Measurements from ENCODE around the gene IMPA2. TPM values are rescaled to one million over a fixed set of nuclear protein-coding genes. Genes with fewer than 3 reads are reported as not detected.

Gene IMPA2
- total RNA-seq, 4 donors from 2014 or later = 112 to 385 (median 215) TPM

- Histone ChIP-seq H3K27ac (no peak overlapping the region), H3K4me3 (no peak overlapping the region), H3K9me3 (no peaks in the 10 kb centered on the region), H3K4me1 (no peaks in the 10 kb centered on the region), H3K36me3 (no peaks in the 10 kb centered on the region), H3K27me3 (no peaks in the 10 kb centered on the region)
- TF ChIP-seq POLR2AphosphoS5 (IDR thresholded peaks at IDR 0.05) = no peak
- no peak for TF ChIP-seq POLR2A (IDR thresholded peaks at IDR 0.05)
- TF ChIP-seq EP300 (IDR thresholded peaks at IDR 0.05) = no peak
- TF ChIP-seq, protein P1, sequence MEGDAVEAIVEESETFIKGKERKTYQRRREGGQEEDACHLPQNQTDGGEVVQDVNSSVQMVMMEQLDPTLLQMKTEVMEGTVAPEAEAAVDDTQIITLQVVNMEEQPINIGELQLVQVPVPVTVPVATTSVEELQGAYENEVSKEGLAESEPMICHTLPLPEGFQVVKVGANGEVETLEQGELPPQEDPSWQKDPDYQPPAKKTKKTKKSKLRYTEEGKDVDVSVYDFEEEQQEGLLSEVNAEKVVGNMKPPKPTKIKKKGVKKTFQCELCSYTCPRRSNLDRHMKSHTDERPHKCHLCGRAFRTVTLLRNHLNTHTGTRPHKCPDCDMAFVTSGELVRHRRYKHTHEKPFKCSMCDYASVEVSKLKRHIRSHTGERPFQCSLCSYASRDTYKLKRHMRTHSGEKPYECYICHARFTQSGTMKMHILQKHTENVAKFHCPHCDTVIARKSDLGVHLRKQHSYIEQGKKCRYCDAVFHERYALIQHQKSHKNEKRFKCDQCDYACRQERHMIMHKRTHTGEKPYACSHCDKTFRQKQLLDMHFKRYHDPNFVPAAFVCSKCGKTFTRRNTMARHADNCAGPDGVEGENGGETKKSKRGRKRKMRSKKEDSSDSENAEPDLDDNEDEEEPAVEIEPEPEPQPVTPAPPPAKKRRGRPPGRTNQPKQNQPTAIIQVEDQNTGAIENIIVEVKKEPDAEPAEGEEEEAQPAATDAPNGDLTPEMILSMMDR (IDR thresholded peaks at IDR 0.05) = no peak
- ATAC-seq = no peak
- 81% methylated on average over 4 of the region's 14 CpGs; no CpG with 5 or more reads in 1 of the 2 donors for WGBS, 2 donors (ENCODE audit: low coverage in 1 of 2)
Observed at GRCh38 chr18:12056884-12057402, 75.6 kb downstream of the IMPA2 start.

- WGBS, 2 donors (ENCODE audit: low coverage in 1 of 2) = 71% methylated on average over 1 of the region's 14 CpGs; no CpG with 5 or more reads in 1 of the 2 donors
- no peak for ATAC-seq
Observed at GRCh38 chr18:12057419-12058039, 76.2 kb downstream of the IMPA2 start.

GRCh38 chr18:12059334-12060181 is 78.3 kb downstream of the IMPA2 start:
- TF ChIP-seq POLR2AphosphoS5 (IDR thresholded peaks at IDR 0.05) (no peak), POLR2A (IDR thresholded peaks at IDR 0.05) (no peak), EP300 (IDR thresholded peaks at IDR 0.05) (no peak)
- TF ChIP-seq, protein P1 (IDR thresholded peaks at IDR 0.05) = no peak
- no peak for ATAC-seq
- 80 to 83% methylated on average over 1 to 6 of the region's 16 CpGs for WGBS, 2 donors (ENCODE audit: low coverage in 1 of 2)
- H3K27me3 ChIP-seq = no peaks in the 10 kb centered on the region
- no peak overlapping the region for H3K27ac ChIP-seq
- H3K4me1 ChIP-seq = no peaks in the 10 kb centered on the region
- no peak overlapping the region for H3K4me3 ChIP-seq
- H3K9me3 ChIP-seq = no peaks in the 10 kb centered on the region
- no peaks in the 10 kb centered on the region for H3K36me3 ChIP-seq

More at GRCh38 chr18:12057419-12058039, 76.2 kb downstream of the IMPA2 start:
- no peak overlapping the region for H3K4me3 ChIP-seq
- no peak overlapping the region for H3K27ac ChIP-seq
- H3K27me3 ChIP-seq = no peaks in the 10 kb centered on the region
- TF ChIP-seq EP300 (IDR thresholded peaks at IDR 0.05) = no peak
- H3K4me1 ChIP-seq = no peaks in the 10 kb centered on the region
- no peaks in the 10 kb centered on the region for H3K36me3 ChIP-seq
- no peaks in the 10 kb centered on the region for H3K9me3 ChIP-seq

DNA sequence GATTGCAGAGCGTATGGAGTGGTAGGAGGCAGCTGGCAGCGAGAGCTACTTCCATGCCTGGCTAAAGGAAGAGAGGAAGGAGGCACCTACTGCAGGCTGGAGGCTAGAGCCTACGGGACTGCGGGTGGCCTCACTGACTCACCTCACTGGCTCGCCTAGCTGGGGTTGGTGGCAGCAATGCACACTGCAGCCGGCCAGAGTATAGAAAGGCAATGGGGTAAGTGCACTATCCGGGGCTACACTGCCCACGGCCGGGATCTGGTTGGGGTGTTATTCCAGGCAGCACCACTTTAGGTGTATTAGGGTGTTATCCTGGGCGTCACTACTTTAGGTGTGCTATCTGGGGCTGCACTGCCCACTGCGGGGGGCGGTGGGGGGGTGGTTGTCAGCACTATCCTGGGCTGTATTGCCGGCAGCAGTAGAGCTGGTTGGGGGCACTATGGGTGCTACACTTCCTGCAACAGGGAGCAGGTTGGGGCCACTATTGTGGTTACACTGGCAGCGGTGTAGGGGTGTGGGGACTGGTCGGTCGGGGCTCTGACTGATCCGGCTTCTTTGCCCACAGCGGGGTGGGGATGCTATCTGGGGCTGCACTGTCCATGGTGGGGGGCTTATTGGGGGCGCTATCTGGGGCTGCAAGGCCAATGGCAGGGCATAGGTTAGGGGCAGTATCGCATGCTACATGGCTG is 79.0 kb downstream of the IMPA2 start:
- Histone ChIP-seq H3K4me3 (no peak overlapping the region), H3K27me3 (no peaks in the 10 kb centered on the region), H3K9me3 (no peaks in the 10 kb centered on the region), H3K4me1 (no peaks in the 10 kb centered on the region), H3K27ac (no peak overlapping the region), H3K36me3 (no peaks in the 10 kb centered on the region)
- WGBS, 2 donors (ENCODE audit: low coverage in 1 of 2) = 57% methylated on average over 8 of the region's 20 CpGs; no CpG with 5 or more reads in 1 of the 2 donors
- no peak for ATAC-seq
- TF ChIP-seq POLR2AphosphoS5 (IDR thresholded peaks at IDR 0.05) (no peak), EP300 (IDR thresholded peaks at IDR 0.05) (no peak), POLR2A (IDR thresholded peaks at IDR 0.05) (no peak)
- TF ChIP-seq, protein P1 (IDR thresholded peaks at IDR 0.05) = no peak

- Histone ChIP-seq H3K4me3 (no peak overlapping the region), H3K36me3 (no peaks in the 10 kb centered on the region), H3K4me1 (no peaks in the 10 kb centered on the region), H3K27me3 (no peaks in the 10 kb centered on the region), H3K9me3 (no peaks in the 10 kb centered on the region), H3K27ac (no peak overlapping the region)
- TF ChIP-seq POLR2AphosphoS5 (IDR thresholded peaks at IDR 0.05) (no peak), EP300 (IDR thresholded peaks at IDR 0.05) (no peak), POLR2A (IDR thresholded peaks at IDR 0.05) (no peak)
- TF ChIP-seq, protein P1 (IDR thresholded peaks at IDR 0.05) = no peak
- 86% methylated on average over 1 of the region's 14 CpGs; no CpG with 5 or more reads in 1 of the 2 donors for WGBS, 2 donors (ENCODE audit: low coverage in 1 of 2)
- ATAC-seq = no peak
Observed at GRCh38 chr18:12061685-12062084, 80.4 kb downstream of the IMPA2 start.

Measured in gastroesophageal sphincter (tissue), 4 donors.